GM13976 (cell line): ENCODE data around the gene C1RL.

Source experiments
- DNase-seq: peaks from one replicate; pipeline ENCODE4 v3.0.0; 2012; ENCODE audit warnings: low spot score
- CTCF ChIP-seq: IDR thresholded peaks from 2 replicates; pipeline ENCODE4 v1.5.1; 2012; ENCODE audit warnings: borderline replicate concordance, mild to moderate bottlenecking; ENCODE audit not compliant: insufficient read depth; ENCODE audit errors: extremely low read depth, missing control alignments, control extremely low read depth
- in situ Hi-C: fragments of 300-500 bp; cut with MboI; formaldehyde crosslinking; loops from one replicate; pipeline ENCODE4 v1.12.0; 2022; ENCODE audit warnings: low sequenced_read_pairs, mixed read lengths, inconsistent platforms; ENCODE audit not compliant: unreplicated experiment

C1RL gene

GRCh38 chr12:7130701-7131501 is 21.9 kb upstream of the C1RL start:
- no peak for TF ChIP-seq CTCF
- in situ Hi-C loops, result no loop called here
- peak; percentile 70 for DNase-seq

- no peak for TF ChIP-seq CTCF
- in situ Hi-C loops, result no loop called here
- DNase-seq, result peak; percentile 100
Observed at GRCh38 chr12:7129872-7130691, 21.1 kb upstream of the C1RL start, which contains the start of gene CLSTN3. Gene CLSTN3 (plus strand): TSS chr12:7130371. CDS start chr12:7130649, 278 bp downstream.

GRCh38 chr12:7129287-7129871 is 20.4 kb upstream of the C1RL start:
- in situ Hi-C loops, result no loop called here
- DNase-seq, result no peak
- TF ChIP-seq CTCF, result no peak

GRCh38 chr12:7128681-7129286 is 19.8 kb upstream of the C1RL start, which contains the start of gene RBP5:
Gene RBP5 (minus strand): TSS chr12:7128889. CDS start chr12:7128775, 114 bp downstream.
- in situ Hi-C loops, result no loop called here
- TF ChIP-seq CTCF, result no peak
- DNase-seq, result no peak

- no peak for DNase-seq
- in situ Hi-C loops, result no loop called here
- TF ChIP-seq CTCF, result no peak
Observed at GRCh38 chr12:7127916-7128626, 19.1 kb upstream of the C1RL start.
